Measurements from ENCODE around the gene LHPP.
"Not testable (repeated sequence)": the region's sequence is repeated elsewhere in the genome, so short reads cannot be mapped to it uniquely, and the experiment has no call there.

The LHPP gene

GRCh38 chr10:124573726-124574455 is 112.3 kb downstream of the LHPP start:
- DNase-seq (ENCODE audit: low spot score), result no peak

GRCh38 chr10:124574456-124575070 is 112.9 kb downstream of the LHPP start:
- no peak for DNase-seq (ENCODE audit: low spot score)

- no peak for DNase-seq (ENCODE audit: low spot score)
Observed at GRCh38 chr10:124575107-124576035, 113.7 kb downstream of the LHPP start.

GRCh38 chr10:124576526-124577420 is 115.2 kb downstream of the LHPP start:
- no peak for DNase-seq (ENCODE audit: low spot score)

- DNase-seq (ENCODE audit: low spot score), result no peak
Observed at GRCh38 chr10:124577651-124578050, 116.0 kb downstream of the LHPP start.

GRCh38 chr10:124578231-124579010 is 116.8 kb downstream of the LHPP start:
- no peak for DNase-seq (ENCODE audit: low spot score)

- DNase-seq (ENCODE audit: low spot score), result no peak
Observed at GRCh38 chr10:124579011-124579399, 117.4 kb downstream of the LHPP start.

GRCh38 chr10:124586142-124586541 is 124.5 kb downstream of the LHPP start:
- no peak for DNase-seq (ENCODE audit: low spot score)

GRCh38 chr10:124587811-124588211 is 126.2 kb downstream of the LHPP start:
- no peak for DNase-seq (ENCODE audit: low spot score)

- DNase-seq (ENCODE audit: low spot score), result not testable (repeated sequence)
Observed at GRCh38 chr10:124588341-124588735, 126.7 kb downstream of the LHPP start.

GRCh38 chr10:124588736-124589490 is 127.3 kb downstream of the LHPP start:
- no peak for DNase-seq (ENCODE audit: low spot score)

GRCh38 chr10:124589491-124590041 is 127.9 kb downstream of the LHPP start:
- no peak for DNase-seq (ENCODE audit: low spot score)

- no peak for DNase-seq (ENCODE audit: low spot score)
Observed at GRCh38 chr10:124590216-124591122, 128.8 kb downstream of the LHPP start.

GRCh38 chr10:124591123-124591495 is 129.5 kb downstream of the LHPP start:
- no peak for DNase-seq (ENCODE audit: low spot score)

- no peak for DNase-seq (ENCODE audit: low spot score)
Observed at GRCh38 chr10:124592101-124592500, 130.5 kb downstream of the LHPP start.

- no peak for DNase-seq (ENCODE audit: low spot score)
Observed at GRCh38 chr10:124592736-124593430, 131.3 kb downstream of the LHPP start.

- DNase-seq (ENCODE audit: low spot score), result no peak
Observed at GRCh38 chr10:124593431-124593985, 131.9 kb downstream of the LHPP start.

GRCh38 chr10:124594240-124594639 is 132.6 kb downstream of the LHPP start:
- DNase-seq (ENCODE audit: low spot score), result no peak

All from SW480 (cell line).